Stimulated activated CD8-positive, alpha-beta memory T cell treated with anti-CD3 and anti-CD28 coated beads, Interleukin-15, amount 100 ng/mL, for 1 hour (primary cell): Measurements from ENCODE around the gene TCOF1.

Source experiments
- DNase-seq: peaks from one replicate; pipeline ENCODE4 v3.0.0-alpha.2; 2020; ENCODE audit warnings: low read depth

The TCOF1 gene

DNA sequence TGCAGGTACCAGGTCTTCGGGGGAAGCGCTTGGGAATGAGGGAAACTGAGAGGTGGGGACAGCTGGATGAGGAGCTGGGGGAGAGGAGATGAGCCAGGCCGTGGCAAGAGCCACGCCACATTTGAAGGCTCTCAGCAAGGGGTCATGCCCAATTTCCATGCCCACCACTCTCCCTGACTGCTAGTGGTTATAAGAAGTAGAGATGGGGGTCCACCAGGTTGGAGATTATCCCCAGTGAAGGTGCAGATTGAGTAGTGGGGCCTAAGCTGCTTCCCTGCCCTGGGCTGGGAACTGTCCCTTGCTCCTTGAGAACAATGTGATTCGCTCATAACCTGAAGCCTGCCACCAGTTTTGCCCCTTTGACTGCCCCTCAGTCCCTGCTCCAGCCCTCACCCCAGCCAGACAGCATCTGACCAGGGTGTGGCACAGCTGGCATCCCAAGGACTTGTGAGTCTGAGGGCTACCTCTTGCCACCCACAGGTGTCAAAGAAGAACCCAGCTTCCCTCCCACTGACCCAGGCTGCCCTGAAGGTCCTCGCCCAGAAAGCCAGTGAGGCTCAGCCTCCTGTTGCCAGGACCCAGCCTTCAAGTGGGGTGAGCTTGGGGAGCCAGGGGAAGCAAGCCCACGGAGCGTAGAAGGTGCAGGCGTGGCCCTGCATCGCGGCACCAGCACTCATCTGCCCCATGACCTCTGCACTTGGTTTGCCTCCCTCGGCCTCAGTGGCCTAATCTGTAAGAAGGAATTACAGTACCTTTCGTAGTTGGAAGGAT lies 33.8 kb downstream of the TCOF1 start:
- no peak for DNase-seq

DNA sequence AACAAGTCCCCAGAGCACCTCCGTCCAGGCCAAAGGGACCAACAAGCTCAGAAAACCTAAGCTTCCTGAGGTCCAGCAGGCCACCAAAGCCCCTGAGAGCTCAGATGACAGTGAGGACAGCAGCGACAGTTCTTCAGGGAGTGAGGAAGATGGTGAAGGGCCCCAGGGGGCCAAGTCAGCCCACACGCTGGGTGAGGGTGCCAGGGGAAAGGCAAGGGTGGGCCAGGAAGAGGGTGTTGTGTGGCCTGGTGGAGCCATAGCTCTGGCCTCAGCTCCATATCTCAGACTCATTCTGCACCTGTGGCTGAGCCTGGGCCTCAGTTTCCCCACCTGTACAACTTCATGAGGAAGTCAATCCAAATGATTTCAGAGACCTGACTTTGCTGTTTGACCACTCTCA lies 34.5 kb downstream of the TCOF1 start:
- no peak for DNase-seq

DNA sequence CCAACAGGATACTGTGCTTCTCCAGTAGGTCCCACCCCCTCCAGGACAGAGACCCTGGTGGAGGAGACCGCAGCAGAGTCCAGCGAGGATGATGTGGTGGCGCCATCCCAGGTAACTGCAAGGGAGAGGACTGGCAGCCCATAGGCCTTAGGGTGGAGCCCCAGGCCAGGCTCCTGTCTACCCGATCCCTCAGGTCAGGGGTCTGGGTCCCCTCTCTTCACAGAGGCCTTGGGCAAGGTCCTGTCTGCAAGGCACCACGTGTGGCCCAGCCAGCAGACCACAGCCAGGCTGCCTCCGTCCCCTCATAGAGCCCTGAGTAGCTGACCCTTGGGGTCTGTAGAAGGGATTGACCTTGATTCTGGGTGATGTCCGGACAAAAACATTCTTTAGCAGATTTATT lies 35.2 kb downstream of the TCOF1 start:
- no peak for DNase-seq

DNA sequence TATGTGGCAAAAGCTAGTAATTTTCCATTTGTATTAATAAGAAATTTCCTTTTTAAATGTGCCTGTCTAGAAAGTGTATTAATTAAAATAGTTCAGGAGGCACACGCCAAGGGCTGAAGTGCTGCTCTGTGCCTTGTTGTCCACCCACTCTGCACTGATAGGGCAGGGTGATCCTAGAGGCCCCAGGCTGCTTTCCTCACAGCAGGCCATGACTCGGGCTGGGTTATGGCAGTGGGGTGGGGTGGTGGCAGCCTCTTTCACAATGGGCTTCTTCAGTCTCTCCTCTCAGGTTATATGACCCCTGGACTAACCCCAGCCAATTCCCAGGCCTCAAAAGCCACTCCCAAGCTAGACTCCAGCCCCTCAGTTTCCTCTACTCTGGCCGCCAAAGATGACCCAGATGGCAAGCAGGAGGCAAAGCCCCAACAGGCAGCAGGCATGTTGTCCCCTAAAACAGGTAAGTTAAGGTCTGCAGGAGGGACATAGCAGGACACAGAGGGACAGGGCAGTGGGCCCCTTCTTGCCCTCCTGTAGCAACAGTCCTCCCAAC lies 35.7 kb downstream of the TCOF1 start:
- DNase-seq = no peak

DNA sequence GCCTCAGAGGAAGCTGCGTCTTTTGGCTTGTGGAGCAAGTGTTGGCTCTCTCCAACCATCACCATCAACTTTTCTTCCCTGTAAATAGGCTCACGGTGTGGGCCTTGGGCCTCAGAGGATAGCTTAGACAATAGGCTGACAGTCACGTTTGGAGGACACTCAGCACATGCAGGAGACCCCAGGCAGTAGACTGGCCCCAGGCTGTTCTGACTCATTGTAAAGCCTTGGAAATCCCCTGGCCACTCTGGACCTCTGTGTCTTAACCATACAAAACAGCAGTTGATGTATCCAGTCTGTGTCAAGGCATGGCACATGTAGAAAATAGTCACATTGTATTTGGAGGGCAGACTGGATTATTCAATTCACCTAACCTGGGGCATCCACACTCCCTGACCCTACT lies 36.6 kb downstream of the TCOF1 start:
- no peak for DNase-seq

DNA sequence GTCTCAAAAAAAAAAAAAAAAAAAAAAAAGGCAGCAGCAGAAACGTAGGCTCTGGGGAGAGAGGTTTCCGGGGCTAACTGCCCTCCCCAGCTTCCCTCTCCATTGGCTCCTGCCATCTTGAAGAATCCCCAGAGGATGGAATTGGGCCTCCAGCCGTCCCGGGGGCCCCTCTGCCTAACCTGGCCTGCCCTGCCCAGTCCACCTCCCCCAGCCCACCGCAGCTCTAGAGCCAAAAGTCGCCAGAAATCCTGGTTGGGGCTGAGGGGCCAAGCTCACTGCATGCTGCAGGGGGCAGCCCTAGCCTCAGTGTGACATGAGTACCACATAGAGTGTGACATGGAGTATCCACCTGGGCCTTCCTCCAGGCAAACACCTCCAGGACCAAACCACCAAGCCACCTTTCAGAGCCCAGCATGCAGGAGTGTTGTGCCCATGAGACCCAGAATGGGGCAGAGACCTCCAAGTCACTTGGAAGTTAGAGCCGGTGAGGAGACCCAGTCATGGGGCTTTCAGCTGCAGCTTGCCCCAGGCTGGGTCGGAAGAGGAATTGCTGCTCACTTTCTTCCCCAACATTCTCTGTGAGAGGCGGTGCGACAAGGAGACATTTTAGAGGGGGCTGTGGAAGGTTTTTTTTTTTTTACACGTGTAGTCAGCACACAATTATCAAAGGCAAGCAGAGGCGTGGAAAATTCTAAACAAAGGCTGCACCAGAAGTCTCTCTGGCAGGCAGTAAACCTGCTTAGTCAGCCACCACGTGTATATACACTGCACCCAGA lies 37.6 kb downstream of the TCOF1 start:
- no peak for DNase-seq

DNA sequence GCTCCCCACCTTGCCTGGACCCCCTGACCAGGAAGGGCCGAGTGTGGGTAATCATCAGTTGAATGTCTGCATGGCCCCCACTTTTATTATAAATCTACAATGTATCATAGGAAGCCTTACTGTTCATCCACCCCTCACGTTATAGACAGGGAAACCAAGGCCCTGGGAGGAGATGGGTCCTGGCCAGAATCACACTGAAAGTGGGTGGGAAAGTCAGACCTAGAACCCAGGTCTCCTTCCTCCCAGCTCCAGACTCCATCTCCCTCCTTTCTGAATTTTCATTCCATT lies 38.1 kb downstream of the TCOF1 start:
- no peak for DNase-seq

DNA sequence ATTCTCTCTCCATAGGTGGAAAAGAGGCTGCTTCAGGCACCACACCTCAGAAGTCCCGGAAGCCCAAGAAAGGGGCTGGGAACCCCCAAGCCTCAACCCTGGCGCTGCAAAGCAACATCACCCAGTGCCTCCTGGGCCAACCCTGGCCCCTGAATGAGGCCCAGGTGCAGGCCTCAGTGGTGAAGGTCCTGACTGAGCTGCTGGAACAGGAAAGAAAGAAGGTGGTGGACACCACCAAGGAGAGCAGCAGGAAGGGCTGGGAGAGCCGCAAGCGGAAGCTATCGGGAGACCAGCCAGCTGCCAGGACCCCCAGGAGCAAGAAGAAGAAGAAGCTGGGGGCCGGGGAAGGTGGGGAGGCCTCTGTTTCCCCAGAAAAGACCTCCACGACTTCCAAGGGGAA lies 38.8 kb downstream of the TCOF1 start:
- DNase-seq = no peak

DNA sequence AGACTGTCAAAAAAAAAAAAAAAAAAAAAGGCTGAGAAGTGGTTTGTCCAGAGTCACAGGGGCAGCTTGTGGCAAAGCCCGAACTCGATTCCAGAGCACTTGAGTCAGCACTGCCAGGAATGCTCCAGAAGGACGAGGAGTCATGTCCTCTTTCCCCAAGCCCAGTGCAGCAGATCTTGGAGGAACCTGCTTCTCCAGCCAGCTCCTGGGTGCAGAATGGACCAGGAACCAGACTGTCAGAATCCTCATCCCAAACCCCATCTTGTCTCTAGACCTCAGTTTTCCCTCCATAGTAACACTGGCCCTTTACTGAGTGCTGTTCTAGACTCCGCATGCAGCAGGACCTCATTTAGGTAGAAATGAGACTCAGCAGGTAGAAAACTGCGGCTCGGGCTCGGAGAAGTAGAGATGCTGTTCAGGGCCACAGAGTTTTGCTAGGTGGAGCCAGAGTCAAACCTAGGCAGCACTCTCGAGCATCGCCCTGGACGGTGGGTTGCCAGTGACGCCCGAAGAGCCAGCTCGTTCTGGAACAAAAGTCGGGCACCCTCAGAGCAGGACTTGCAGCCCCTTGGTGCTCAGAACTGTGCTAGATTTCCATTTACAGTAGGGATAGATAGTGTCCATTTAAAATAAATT lies 39.8 kb downstream of the TCOF1 start:
- no peak for DNase-seq

DNA sequence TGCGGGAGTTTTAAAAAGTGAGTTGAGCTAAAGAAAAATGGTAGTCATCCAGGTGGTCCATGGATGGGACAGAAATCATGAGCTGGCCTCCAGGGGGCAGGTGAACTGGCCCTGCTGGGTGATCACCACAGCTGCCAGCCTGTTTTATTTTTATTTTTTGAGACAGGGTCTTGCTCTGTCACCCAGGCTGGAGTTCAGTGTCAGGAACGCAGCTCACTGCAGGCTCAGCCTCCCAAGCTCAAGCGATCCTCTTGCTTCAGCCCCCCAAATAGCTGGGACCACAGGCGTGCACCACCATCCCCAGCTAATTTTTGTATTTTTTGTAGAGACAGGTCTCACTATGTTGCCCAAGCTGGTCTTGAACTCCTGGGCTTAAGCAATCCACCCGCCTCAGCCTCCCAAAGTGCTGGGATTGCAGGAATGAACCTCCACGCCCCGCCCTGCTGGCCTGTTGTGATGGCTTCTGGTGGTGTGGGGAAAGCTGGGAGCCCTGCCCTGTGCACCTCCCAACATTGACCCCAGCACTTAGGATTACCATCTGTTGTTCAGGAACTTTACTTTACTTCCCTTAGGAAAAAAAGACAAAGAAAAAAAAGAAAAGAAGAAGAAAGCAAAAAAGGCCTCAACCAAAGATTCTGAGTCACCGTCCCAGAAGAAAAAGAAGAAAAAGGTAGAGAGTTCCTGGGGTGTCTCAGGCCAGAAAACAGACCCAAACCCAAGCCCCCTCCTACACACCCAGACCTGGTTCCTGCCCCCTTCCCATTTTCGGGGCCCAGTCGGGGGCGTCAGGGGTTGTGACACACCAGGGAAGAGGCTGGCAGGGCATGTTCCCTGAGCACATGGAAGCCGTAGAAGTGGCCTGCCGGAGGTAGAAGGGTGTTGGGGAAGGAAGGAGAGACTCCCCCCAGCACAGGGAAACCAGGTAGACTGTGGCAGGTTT lies 40.6 kb downstream of the TCOF1 start:
- no peak for DNase-seq

DNA sequence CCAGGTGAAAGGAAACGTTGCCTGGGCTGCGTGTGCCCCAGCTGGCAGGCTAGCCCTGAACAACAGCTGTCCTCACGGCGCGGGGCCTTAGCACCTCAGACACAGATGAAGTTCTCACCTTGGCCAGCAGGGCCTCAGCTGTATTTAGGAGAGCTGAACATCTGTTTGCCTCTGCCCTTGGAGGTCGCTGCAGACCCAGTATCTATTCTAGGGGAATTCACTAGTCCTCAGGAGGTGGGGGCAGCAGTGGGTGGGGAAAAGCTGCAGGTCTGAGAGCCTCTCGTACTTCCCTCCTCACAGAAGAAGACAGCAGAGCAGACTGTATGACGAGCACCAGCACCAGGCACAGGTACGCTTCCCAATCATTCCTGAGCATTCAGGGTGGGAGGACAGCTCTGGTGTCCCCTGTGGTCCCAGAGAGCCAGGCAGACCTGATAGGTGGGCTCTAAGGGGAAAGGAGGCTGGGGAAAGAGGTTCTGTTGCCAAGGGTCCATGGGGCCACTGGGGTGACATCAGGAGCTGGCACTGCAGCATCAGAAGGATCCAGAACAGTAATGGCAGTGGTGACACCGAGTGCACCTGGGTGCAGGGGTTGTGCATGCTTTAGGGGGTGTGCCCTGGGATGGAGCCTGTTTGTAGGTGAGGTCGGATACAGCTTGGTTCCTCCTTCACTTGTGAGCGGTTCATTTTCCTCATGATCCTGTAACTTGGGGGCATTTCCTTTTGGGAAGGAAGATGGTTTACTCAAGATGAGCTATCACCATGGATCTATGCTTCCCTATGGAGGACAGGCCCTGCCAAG lies 41.4 kb downstream of the TCOF1 start:
- no peak for DNase-seq

DNA sequence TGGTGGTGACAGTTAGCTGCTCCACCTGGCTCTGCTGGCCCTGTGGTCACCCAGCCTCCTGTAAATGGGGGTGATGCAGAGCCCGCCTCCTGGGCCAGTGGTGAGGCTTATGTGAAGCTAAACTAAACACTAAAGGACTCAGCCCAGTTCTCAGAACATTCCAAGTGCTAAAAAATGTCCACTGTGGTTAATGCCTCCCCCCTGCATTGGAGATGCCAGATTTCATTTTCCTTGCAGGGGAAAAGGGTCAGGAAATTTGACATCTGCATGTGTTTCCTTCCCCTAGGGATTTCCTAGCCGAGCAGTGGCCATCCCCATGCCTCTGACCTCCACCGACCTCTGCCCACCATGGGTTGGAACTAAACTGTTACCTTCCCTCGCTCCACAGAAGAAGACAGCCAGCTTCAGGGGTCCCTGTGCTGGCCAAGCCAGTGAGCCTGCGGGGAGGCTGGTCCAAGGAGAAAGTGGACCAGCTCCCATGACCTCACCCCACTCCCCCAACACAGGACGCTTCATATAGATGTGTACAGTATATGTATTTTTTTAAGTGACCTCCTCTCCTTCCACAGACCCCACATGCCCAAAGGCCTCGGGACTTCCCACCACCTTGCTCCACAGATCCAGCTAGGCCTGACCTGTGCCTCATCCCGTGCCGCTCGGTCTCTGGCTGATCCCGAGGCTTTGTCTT lies 42.2 kb downstream of the TCOF1 start:
- DNase-seq = no peak

DNA sequence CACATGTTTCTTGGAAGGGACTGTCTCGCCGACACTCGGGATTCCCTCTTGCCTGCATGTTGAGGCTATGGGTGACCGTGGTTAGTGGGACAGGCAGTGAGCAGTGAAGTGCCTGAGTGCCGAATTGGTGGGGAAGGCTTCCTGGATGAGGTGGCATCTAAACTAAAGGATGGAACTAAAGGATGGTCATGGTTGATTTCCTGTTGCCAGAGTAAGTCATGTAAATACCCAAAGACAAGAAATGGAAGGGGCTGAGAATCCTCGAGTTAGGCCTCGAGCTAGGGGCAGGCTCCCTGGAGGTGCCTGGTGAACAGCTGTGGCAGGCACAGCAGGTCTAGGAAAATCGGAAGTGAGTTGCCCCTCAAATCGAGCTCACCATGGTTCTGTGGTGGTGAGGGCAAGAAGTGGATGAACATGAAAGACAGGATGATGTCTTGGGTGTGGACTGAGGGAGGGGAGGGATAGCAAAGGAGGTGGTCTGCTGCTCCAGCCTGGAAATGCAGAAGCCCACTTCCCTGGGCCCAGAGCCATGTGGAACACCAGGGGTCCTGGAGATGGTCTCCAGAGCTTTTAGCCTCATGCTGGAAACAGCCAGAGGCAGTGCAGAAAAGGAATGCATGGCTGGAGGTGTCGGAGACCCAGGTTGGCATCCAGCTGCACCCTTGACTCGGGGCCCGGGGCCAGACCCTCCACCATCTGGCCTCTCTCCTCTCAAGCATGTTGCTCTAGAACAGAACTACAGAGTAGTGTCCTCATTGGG lies 43.0 kb downstream of the TCOF1 start:
- no peak for DNase-seq

DNA sequence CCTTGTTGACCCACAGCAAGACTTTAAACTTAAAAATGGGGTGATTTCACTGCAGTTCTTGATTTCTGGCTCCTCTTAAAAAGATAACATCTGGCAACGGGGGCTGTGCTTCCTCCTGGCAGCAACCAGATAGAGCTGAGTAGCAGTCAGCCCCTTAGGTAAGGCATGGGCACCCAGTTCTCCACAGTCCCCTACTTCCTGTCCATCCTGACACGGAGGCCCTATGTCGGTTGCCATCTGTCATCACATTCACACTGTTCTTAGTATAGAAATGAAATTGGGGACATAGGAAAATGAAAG lies 43.5 kb downstream of the TCOF1 start:
- no peak for DNase-seq

DNA sequence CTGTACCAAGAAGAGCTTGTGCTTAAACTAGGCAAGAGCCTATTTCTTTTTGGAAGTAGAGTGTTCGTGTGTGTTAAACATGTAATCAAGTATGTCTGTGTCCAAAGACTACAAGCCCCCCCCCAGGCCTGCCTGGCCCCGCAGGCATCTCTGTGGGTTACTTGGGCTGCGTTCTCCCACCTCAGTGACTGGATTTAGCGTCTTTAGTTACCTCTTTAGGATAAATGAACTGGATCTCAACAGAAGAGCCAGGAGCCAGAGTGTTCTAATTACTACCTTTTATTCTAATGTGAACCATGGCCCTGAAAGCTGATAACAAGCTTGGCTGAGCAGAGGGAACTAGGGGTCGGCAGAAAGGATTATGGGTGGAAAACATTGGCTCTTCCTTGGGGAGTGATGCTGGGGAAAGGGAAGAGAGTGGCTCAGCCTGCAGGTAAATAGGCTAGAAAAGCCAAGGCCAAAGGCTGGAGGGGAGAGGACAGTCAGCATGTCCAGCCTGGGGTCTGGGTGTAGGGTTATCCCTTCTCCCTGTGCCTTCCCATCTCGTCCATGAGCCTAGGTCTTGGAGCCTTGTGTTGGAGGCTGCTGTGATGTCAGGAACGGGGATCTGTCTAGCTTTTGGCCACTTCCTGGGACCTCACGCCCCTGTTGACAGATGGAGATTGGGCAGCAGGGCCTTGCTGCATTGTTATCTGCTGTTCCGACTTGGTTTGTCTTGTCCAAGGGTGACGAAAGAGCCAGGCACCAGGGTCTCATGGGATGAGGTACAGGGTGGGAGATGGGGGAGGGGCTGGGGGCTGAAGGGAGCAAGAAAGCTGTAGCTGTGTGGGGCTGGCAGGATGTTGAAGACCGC lies 44.1 kb downstream of the TCOF1 start:
- no peak for DNase-seq

DNA sequence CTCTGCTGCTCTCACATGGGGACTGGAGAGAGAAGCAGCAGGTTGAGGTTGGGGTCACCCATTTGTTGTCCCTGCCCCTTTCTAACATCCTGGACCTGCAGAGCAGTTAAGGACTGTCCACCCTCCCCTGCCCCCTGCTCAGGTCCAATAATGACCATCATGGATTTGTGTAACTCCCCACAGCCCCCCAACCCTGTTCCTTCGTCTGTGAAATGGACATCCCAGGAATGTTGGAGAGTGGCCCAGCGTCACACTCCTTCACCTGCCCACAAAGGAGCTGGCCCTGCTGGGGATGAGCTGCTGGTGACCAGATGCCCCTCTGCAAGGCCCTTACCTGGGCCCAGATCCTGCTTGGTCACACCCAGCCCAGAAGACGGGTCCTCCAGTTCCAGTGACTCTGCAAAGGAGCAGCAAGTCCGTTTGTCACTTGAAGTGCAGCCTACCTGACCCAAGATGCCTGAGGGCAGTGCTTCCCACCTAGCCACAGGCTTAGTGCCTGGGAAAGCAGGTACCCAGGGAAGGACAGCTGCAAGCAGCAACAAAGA lies 44.8 kb downstream of the TCOF1 start:
- no peak for DNase-seq

DNA sequence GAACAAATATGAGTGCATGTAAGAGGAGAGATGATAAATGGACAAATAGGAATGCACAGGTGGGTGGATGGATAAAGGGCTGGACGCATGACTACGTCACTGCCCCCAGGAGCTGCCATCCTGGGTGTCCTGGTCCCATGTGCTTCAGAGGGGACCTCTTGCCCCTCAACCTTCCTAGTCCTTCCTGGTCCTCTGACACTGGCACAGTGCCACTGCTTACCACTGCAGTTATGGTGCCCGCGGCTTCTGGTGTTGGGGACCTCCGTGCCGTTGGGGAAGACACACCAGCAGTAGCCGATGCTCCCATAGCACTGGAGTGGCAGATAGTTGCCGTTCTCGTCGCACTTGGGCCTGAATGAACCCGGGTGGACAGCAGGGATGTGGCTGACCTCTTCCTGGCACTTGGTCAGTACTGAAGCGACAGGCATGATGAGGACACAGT lies 45.4 kb downstream of the TCOF1 start:
- no peak for DNase-seq

DNA sequence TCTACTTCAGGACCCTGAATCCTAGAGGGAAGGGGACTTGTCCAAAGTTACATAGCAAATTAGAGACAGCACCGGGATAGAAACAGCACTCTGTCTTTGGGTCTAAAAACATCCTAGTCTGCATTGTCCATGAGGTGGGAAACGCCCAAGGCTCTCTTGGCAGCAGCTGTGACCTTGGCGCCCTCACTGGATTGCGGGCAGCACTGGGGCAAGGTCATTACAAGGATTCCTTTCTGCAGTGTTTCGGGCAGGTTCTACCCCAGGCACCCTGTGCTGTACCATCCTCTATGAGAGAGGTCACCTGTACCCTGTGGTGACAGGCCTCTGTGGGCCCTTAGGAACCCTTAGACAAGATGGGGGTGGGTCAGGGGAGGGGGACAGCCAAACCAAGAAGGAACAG lies 46.6 kb downstream of the TCOF1 start:
- DNase-seq = no peak

DNA sequence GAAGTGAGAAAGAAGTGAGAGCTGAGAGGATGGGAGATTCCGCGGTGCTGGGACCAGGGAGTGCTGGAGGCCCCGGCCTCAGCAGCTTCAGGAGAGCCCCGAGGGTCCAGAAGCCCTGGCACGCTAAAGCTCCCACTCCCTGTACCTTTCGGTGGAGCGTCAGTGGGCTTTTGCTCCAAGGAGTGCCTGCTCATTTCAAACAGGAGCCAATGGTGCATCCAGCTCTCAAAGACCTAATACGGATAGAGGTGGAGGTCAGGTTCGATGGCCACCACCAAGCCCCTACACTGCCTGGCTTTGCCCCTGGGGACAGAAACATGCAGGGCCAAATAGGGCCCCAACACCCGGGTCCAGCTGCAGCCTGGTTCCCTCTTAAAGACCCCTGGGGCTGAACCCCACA lies 47.0 kb downstream of the TCOF1 start:
- DNase-seq = no peak
